OCI-LY3 (cell line): Measurements from ENCODE around the gene CEP43.

Experiments used
- CTCF ChIP-seq: fragments of 200-600, 300-600 bp; sonication (generic); IDR thresholded peaks from 2 replicates; pipeline ENCODE4 v1.5.1; 2014; ENCODE audit warnings: antibody characterized with exemption, low read length, low read depth
- EZH2phosphoT487 ChIP-seq: fragments of 200-600 bp; shearing (Covaris generic); IDR thresholded peaks from 2 replicates; pipeline ENCODE4 v1.6.1; 2018; ENCODE audit warnings: antibody characterized with exemption, mixed run types, low read depth

- TF ChIP-seq CTCF (peak; percentile 59), EZH2phosphoT487 (no peak)
Measured at GRCh38 chr6:166989427-166990032, 9.7 kb upstream of the CEP43 start.
